ENCODE measurements around the gene KNG1.

Gene KNG1

DNA sequence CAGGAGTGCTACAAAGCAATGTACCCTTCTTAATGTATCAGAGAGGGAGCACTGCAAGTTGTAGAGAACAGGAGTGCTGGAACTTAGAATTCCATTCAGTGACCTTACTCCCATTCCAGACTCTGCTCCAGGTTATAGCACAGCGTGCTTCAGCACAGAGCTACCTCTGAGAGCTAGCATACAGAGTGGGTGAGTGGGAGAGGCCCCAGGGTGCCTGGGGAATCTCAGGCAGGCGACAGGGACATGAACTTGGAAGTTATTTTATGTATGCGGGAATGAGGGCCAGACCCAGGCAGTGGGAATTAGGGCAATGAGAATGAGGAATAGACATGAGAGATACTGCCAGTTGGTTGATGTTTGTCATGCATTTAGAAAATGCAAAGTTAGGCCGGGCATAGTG lies 3.7 kb upstream of the KNG1 start:
- no peak for DNase-seq

DNA sequence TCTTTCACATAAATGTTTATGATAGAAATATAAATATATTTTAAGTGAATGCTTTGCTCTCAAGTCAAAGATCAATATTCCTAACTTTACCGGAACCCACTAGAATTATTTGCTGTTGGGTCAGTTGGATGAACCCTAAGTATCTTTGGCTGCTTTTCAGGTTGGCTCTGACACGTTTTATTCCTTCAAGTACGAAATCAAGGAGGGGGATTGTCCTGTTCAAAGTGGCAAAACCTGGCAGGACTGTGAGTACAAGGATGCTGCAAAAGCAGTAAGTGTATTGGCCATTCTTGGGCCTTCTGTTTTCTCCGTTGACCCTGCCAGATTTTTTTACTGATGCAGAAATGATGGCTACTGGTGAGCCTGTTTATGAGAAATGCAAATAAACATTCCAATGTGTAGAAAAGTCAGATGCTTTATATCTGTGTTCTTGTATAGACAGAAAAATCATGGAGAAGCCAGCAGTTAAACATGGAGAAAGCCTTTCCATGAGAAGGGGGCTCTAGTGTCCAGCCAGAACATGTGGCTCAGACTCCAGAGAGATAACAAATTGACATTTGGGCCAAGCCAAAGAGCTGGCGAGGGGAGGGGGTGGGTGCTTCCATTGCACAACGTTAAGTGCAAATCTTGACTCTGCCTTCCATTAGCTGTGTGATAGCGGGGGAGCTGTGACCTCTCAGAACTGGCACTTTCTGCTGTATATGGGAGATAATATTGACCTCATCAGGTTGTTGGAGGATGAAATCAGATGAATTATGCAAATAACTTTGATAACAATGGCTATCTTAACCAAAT lies 3.0 kb downstream of the KNG1 start:
- DNase-seq: no peak

DNA sequence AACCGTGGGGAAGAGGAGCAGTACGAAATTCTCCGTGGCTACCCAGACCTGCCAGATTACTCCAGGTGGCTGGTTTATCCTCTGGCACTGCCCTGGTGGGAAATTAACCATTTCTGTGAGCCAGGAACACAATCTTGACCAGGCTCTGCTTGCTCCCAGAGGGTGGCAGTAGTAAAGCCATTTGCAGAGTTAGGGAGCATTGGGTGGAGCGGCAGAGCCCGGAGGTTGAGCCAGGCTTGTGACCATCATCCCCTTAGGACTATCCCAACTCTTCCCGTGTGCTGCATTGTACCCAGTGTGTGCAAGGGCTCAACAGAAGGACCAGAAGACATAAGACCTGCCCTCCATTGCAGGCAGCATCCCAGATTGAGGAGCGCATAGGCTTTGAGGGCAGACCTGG lies 5.3 kb downstream of the KNG1 start:
- DNase-seq: no peak

DNA sequence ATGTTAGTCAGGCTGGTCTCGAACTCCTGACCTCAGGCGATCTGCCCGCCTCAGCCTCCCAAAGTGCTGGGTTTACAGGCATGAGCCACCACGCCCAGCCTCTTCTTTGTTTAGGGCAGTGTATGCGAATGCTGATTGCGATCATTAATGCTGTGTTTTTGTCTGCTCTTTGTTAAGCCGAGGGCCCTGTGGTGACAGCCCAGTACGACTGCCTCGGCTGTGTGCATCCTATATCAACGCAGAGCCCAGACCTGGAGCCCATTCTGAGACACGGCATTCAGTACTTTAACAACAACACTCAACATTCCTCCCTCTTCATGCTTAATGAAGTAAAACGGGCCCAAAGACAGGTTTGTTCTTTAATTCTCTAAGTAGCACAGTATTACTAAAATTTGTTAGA lies 7.8 kb downstream of the KNG1 start:
- no peak for DNase-seq

DNA sequence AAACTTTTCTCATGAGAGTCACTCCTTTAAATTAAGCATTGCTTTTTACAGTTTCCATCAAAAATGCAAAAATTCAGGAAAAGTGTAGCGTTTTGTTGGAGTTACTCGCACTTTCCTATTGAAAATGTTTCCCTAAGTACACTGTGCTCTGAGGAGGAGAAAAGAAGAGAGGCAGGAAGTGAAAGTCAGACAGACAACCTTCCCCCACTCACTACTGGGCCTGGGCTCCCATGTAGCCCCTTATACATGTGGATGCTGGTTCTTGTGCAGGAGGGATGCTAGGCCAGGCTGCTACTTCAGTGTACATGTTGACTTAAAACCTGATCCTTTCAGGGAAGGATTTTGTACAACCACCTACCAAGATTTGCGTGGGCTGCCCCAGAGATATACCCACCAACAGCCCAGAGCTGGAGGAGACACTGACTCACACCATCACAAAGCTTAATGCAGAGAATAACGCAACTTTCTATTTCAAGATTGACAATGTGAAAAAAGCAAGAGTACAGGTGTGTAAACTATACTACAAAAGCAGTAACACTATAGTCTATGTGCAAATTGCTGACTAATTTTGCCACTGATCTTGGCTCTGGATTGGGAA lies 15.1 kb downstream of the KNG1 start:
- DNase-seq: no peak

DNA sequence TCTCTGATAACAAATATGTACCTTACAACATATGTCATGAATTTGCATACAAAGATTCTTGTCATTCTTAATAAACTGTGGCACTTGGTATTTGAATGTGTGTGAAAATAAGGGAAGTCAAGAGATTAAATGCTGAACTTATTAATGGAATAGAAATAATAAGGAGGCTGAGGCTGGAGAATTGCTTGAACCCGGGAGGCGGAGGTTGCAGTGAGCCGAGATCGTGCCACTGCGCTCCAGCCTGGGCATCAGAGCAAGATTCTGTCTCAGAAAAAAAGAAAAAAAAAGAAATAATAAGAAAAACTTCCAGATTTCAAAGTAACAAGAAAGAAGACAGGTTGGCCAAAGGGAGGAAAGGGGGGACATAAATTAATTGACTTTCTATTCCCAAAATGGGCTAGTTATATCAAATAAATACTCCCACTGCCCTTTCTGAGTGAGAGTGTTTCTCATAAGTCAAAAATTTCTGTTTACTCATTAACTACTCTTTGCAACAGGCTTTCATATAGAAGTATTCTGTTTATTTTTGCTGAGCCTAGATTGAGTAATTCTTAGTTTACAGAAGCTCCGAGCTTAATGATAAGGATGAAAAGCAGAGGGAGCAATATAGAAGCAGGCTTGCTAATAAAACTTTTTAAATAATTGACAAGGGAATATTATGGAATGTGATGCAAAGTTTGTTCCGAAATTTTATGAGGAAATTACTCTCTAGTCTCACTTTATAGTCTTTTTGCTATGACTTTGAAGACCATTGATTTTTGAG lies 25.6 kb downstream of the KNG1 start:
- DNase-seq: no peak

DNA sequence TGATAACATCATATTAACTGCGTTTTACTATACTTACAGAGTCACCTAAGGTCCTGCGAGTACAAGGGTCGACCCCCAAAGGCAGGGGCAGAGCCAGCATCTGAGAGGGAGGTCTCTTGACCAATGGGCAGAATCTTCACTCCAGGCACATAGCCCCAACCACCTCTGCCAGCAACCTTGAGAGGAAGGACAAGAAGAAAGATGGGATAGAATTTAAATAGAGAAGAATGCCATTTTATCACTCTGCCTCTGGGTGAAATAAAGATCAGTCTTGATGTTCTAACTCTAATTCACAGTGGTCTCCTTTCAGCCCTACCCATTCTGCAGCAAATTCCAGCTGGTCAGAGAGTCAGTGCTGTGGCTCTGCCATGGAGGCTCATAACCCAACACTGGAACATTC lies 26.5 kb downstream of the KNG1 start:
- no peak for DNase-seq

DNA sequence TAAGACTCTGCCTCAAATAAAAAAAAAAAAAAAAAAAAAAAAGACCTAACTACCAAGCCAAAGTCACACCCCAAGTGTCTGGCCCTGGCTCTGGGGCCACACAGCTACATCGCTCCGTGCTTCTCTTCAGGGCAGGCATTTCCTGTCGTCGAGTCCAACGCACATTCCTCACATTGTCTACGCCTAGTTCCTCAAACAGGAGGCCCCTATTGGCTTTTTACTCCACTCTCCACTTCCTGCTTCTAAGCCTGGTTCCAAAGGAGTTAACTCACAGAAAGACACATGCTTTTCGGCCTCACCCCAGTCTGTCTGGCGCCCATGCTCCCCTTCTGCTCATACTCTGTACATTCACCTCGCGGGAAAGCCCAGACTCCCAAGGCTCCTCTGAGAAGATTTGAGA lies 28.8 kb downstream of the KNG1 start:
- DNase-seq: peak; percentile 42

DNA sequence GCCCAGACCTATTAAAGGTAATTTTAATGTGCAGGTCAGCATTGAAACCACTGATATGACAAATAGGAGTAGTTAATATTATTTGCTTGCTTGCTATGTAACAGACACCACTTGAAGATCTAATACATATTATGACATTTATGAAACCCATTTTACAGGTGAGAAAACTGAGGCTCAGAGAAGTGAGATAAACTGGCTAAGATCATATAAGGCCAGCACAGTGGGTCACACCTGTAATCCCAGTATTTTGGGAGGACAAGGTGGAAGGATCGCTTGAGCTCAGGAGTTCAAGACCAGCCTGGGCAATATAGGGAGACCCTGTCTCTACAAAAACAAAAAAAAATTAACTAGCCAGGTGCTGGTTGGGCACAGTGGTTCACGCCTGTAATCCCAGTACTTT lies 33.2 kb downstream of the KNG1 start:
- no peak for DNase-seq

DNA sequence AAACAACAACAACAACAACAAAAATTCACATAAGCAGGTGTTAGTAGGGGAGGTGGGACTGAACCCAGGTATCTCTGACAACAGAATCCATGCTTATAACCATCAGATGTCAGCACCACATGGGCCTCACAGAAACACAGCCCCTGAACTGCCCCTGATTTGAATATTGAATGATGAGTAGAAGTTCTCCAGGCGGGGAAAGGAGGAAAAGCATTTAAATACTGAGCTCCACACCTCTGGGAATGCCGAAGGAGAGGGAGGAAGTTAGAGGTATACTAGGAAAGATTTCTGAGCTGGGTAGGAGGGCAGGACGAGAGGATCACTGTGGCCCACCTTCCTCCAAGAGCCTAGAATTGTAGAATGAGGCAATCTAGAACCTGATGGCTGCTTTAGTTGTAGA lies 34.3 kb downstream of the KNG1 start:
- DNase-seq: no peak

DNA sequence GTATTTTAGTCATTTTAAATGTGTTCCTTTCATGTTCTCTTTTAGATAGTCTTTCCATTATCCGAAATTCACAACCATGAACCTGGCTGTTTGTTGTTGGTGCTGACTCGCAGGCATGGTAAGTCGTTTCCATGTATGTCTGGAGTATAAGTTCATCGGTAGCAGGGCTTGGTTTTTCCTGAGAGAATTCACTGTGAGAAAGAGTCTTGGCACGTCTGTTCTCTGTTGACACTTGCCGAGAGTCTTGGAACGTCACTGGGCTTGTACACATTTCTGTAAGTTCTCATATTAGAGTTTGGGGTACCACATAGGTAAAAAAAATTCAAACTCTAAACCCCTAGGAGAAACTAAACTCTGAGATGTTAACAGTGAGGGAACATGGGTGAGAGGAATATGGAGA lies 36.8 kb downstream of the KNG1 start:
- DNase-seq: no peak

DNA sequence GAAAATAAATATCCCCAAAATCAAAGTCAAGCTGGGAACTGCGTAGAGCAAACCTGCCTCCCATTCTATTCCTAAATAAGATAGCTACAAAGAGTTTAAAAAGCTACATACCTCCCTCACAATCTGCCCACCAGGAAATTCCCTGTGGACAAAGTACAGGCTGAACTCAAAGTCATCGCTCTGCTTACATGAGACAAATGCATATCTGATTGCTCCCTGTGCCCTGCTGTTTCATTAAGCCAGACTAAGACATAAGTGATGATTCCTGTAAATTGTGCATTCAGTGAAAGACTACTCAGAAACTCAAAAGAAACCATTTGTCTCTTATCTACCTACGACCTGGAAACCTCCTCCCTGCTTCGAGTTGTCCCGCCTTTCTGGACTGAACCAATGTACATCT lies 37.7 kb downstream of the KNG1 start:
- no peak for DNase-seq

DNA sequence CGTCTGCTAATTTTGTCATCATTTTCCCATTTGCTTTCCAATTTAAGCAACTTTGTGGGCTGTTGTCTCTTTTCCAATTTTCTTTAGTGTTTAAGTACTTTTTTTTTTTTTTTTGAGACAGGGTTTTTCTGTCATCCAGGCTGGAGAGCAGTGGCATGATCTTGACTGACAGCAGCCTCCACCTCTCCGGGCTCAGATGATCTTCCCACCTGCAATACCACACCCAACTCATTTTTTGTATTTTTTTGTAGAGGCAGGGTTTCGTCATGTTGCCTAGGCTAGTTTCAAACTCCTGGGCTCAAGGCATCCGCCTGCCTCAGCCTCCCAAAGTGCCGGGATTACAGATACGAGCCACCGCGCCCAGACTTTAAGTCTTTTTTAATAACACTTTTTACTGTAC lies 40.1 kb downstream of the KNG1 start:
- DNase-seq: no peak

DNA sequence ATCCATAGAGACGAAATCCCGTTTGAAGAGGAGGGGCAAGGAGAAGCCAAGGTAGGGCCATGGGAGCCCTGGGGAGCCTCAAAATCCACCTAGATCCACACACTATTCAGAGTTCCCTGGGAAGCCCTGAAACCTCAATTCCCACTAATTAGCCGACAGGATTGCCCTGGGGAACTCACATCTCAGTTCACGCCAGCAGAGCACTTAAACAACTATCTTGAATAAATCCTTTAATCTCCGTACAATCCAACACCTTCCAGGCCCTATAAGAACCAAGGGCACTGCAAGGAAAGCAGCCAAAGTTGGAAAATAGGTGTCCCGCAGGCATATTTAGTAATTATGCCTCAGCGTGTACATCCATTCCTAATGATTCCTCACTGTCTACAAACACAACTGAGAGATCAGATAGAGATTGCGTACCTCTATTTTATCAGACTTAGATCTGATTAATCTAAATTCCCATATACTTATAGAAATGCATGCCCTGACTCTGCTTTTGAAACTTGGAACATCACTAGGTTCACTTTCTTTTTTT lies 40.6 kb downstream of the KNG1 start:
- no peak for DNase-seq

DNA sequence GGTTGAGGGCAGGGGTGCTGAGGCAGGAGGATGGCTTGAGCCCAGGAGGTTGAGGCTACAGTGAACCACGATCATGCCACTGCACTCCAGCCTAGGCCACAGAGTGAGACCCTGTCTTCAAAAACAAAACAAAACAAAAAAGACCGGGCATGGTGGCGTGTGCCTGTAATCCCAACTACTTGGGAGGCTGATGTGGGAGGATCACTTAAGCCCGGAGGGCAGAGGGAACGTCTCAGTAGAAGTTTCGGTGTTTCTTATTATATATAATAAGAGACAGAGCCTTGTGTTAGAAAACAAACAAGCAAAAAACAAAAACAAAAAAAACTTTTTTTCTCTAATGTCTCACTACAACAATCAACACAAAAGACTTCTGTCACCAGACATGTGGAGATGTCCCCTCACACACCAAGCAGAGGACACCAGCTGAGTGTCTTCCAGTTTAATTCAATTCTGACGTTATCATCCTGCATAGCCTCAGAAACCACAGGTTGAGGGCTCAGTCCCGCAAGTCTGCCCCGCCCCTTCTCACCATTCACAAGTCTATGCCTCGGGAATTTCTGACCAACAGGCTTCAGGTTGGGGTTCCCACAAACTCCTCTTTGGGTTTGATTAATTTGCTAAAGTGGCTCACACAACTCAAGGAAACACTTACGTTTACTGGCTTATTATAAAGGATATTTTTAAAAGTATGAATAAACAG lies 42.2 kb downstream of the KNG1 start:
- no peak for DNase-seq

DNA sequence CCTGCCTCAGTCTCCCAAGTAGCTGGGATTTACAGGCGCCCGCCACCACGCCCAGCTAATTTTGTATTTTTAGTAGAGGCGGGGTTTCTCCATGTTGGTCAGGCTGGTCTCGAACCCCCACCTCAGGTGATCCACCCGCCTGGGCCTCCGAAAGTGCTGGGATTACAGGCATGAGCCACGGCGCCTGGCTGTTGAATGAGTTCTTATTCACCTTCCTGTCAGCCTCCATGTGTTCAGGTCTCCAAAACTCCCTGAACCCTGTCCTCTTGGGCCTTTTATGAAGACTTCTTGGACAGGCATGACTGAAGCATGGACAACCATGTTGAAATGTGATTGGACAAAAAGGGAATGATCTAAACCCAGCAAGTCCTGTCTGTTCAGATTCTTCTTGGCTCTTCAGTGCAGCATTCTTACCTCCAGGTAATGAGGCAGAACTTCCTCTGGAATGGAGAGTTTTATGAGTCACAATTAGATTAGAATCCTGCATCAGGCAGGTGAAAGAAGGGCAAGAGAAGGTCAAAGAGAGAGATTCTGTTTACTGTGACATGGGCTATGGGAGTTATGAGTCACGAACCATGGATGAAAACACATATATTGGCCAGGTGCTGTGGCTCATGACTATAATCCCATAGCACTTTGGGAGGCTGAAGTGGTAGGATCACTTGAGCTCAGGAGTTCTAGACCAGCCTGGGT lies 43.1 kb downstream of the KNG1 start:
- DNase-seq: no peak

DNA sequence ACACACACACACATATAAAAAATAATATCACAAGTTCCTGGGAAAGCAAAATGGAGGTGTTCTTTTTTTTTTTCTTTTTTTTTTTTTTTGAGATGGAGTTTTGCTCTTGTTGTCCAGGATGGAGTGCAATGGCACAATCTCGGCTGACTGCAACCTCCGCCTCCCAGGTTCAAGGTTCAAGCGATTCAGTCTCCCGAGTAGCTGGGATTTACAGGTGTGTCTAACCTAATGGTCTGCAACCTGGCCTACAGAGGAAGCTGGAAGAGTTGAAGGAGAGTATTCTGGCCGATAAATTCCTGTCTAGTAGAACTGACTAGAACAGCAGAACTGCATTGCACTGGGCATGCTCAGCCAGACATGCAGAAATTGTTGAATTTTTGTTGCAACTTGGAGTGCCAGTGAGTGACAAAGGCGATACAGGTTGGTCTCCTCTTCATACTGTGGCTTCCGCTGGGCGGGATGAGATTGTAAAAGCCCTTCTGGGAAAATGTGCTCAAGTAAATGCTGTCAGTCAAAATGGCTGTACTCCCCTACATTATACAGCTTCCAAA lies 43.8 kb downstream of the KNG1 start:
- DNase-seq: no peak

DNA sequence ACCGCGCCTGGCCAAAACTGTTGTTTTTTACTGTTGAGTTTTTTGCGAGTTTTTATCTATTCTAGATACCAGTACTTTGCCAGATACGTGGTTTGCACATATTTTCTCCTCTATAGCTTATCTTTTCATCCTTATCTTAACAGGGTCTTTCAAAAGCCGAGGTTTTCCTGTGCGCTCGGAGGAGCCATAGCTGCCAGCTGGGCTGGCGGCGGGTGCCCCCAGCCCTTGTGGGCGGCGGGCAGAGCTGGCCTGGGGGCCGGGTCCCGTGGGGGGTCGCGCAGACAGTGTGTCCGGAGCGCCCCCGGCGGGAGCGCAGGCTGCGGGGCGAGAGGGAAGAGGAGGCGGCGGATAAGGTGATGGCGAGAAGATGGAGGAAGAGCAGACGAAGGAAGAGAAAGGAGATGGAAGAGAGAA lies 55.1 kb downstream of the KNG1 start:
- DNase-seq: no peak

DNA sequence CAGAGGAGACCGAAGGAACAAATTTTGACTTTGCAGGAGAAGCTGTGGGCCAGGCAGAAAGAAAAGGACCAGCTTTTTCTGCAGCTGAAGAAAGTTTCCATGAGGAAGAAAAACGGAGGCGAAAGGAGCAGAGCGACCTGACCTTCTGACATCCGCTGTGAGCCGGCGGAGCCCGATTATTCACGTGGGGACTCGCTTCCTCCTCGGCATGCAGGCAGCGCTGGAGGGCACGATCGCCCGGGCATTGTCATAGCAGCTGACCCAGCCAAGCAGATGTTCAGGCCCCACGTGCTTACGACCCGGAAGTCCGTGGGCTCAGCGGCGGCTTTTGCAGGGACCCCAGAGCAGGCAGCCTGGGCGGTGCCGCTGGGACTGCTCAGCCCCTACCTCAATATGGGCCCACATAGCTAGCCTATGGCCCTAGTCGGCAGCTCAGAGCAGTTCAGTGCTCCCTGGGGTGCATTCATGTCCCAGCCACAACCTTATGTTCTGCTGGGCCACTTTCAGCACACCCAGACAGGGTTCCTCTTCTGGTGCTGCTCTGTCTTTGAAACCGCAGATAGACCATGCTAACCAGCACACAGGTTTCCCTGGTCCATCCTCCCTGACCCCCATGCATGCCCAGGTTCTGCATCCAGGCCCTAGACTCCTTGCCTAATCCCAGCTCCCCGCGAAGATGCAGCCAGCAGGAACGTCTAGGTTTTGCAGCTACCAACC lies 55.7 kb downstream of the KNG1 start:
- peak; percentile 65 for DNase-seq

DNA sequence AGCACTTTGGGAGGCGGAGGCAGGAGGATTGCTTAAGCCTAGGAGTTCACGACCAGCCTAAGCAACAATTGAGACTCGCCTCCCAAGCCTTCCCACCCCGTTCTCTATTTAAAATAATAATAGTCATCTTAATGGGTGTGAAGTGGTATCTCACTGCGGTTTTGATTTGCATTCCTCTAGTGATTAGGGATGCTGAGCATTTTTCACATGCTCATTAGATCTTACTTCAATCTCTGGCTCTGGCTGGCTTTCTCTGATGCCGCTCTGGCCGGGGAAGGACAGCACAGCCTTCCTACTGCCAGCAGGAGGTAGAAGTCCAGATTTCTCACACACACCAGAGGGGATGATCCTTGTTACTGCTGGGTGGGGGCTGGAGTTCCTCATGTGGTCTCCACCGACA lies 58.8 kb downstream of the KNG1 start:
- no peak for DNase-seq

DNA sequence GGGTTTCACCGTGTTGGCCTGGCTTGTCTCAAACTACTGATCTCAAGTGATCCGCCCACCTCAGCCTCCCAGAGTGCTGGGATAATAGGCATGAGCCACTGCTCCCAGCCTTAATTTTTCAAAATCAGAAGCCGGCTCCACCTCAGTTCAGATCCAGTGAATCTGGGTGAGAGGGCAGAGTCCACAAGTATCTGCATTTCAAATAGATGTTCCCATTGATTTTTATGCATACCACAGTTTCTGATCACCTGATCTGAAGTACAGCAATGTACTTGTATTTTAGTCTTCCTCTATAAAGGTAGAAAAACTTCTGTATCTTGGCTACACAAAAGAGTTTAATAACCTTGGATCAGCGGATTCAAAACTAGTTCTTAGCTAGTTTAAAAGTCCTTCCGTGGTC lies 62.0 kb downstream of the KNG1 start:
- DNase-seq: no peak

All from right hindlimb (tissue), 1 donor.